GM12874 (cell line): ENCODE results near the gene NCDN.

ENCODE experiments used
- CTCF ChIP-seq: IDR thresholded peaks from 2 replicates; pipeline ENCODE4 v1.5.1; 2011; ENCODE audit warnings: low read depth, mild to moderate bottlenecking, control low read depth, low read length, moderate library complexity; ENCODE audit not compliant: insufficient read depth

NCDN gene

GRCh38 chr1:35580949-35581388 is 23.4 kb downstream of the NCDN start:
- no peak for TF ChIP-seq CTCF

- TF ChIP-seq CTCF: no peak
These were observed 27.7 kb downstream of the NCDN start for GRCh38 chr1:35585281-35585680.

- TF ChIP-seq CTCF: no peak
These were observed 29.2 kb downstream of the NCDN start for GRCh38 chr1:35586808-35587207.

GRCh38 chr1:35587736-35588135 is 30.1 kb downstream of the NCDN start:
- TF ChIP-seq CTCF: no peak

- no peak for TF ChIP-seq CTCF
These were observed 30.8 kb downstream of the NCDN start for GRCh38 chr1:35588197-35588910.

- TF ChIP-seq CTCF: no peak
These were observed 32.2 kb downstream of the NCDN start for GRCh38 chr1:35589516-35590427.

GRCh38 chr1:35590476-35591040 is 33.0 kb downstream of the NCDN start:
- TF ChIP-seq CTCF: no peak
